ENCODE results near the gene CYTL1. TPM values are rescaled to one million over a fixed set of nuclear protein-coding genes. Genes with fewer than 3 reads are reported as not detected.

Gene CYTL1
- total RNA-seq, 4 donors from 2014 or later = 0.49 to 0.97 (median 0.71) TPM; not detected in 1

- WGBS, 2 donors = 17 to 21% methylated on average over 2 of the region's 2 CpGs
- intact Hi-C loops (cut with DNase I; ENCODE audit: low total_unique reads) = no loop called here
- TF ChIP-seq POLR2A (IDR thresholded peaks at IDR 0.05) = no peak
- TF ChIP-seq CTCF (IDR thresholded peaks at IDR 0.05) = no peak
- no peak for DNase-seq (ENCODE audit: low spot score in 2 of 2)
- no peak overlapping the region for H3K4me3 ChIP-seq (ENCODE audit: low read depth, poor library complexity, severe bottlenecking)
Observed at GRCh38 chr4:5018096-5018495, 1.2 kb downstream of the CYTL1 start.

GRCh38 chr4:5014007-5014682 lies 5.1 kb downstream of the CYTL1 start:
- no peak for DNase-seq (ENCODE audit: low spot score in 2 of 2)
- intact Hi-C loops (cut with DNase I; ENCODE audit: low total_unique reads) = no loop called here
- H3K4me3 ChIP-seq (ENCODE audit: low read depth, poor library complexity, severe bottlenecking) = no peak overlapping the region
- 70 to 72% methylated on average over 7 of the region's 7 CpGs for WGBS, 2 donors
- TF ChIP-seq POLR2A (IDR thresholded peaks at IDR 0.05) (no peak), CTCF (IDR thresholded peaks at IDR 0.05) (no peak)

GRCh38 chr4:5012958-5013357 lies 6.3 kb downstream of the CYTL1 start:
- TF ChIP-seq CTCF (IDR thresholded peaks at IDR 0.05) (no peak), POLR2A (IDR thresholded peaks at IDR 0.05) (no peak)
- DNase-seq (ENCODE audit: low spot score in 2 of 2) = no peak
- 46 to 77% methylated on average over 2 of the region's 2 CpGs for WGBS, 2 donors
- no peak overlapping the region for H3K4me3 ChIP-seq (ENCODE audit: low read depth, poor library complexity, severe bottlenecking)
- intact Hi-C loops (cut with DNase I; ENCODE audit: low total_unique reads) = no loop called here

GRCh38 chr4:5012244-5012898 lies 6.9 kb downstream of the CYTL1 start:
- H3K4me3 ChIP-seq (ENCODE audit: low read depth, poor library complexity, severe bottlenecking) = no peak overlapping the region
- intact Hi-C loops (cut with DNase I; ENCODE audit: low total_unique reads) = no loop called here
- DNase-seq (ENCODE audit: low spot score in 2 of 2) = no peak
- 78 to 93% methylated on average over 5 of the region's 5 CpGs for WGBS, 2 donors
- TF ChIP-seq CTCF (IDR thresholded peaks at IDR 0.05) = no peak
- no peak for TF ChIP-seq POLR2A (IDR thresholded peaks at IDR 0.05)

GRCh38 chr4:5010984-5011383 lies 8.3 kb downstream of the CYTL1 start:
- DNase-seq (ENCODE audit: low spot score in 2 of 2) = no peak
- no peak overlapping the region for H3K4me3 ChIP-seq (ENCODE audit: low read depth, poor library complexity, severe bottlenecking)
- intact Hi-C loops (cut with DNase I; ENCODE audit: low total_unique reads) = no loop called here
- 91 to 98% methylated on average over 2 of the region's 2 CpGs for WGBS, 2 donors
- TF ChIP-seq CTCF (IDR thresholded peaks at IDR 0.05) (no peak), POLR2A (IDR thresholded peaks at IDR 0.05) (no peak)

Measured in lower leg skin (tissue), 4 donors.